SH-SY5Y (cell line): ENCODE data around the gene ZNF804B.

Experiments used
- GATA2 ChIP-seq: IDR thresholded peaks from 2 replicates; pipeline ENCODE4 v1.6.1; 2011; ENCODE audit warnings: mild to moderate bottlenecking, low read depth, low read length
- GATA3 ChIP-seq: IDR thresholded peaks from 2 replicates; pipeline ENCODE4 v1.6.1; 2011; ENCODE audit warnings: low read depth, mild to moderate bottlenecking, low read length, moderate library complexity

ZNF804B gene

DNA sequence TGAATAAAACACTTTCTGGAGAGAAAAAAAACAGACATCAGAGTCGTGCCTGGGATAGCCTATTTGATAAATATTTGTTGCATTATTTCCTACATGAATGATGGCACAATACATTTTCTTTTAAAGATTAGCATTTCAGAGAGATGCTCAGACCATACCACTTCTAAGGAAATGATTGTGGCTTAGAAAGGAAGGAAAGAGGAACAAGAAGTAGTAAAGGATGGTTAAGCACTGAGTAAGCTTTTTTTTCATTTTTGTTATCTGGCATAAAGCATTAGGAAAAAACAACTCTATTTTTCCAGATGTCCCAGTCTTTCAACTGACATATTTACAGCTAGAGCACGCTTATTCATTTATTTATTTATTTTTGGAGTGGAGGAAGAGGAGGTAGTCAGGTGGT is 294.9 kb downstream of the ZNF804B start:
- TF ChIP-seq GATA2, result no peak
- no peak for TF ChIP-seq GATA3

DNA sequence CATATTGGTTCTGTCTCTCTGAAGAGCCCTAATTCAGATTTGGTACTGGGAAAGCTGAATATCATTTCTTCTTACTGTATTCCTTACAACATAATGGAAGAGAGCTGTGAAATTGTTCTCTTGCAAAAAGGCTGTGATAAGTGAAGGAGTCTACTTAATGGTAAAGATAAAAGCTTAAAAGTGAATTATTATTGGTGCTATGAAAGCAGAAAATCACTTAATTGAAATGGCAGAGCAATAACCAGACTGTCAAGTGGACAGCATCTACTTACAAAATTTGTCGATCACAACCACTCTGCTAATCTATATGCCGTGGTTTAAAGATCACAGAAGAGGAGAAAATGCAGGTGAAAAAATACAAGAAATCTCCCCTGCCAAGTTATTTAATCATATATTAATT is 300.7 kb downstream of the ZNF804B start:
- TF ChIP-seq GATA2 (no peak), GATA3 (no peak)

DNA sequence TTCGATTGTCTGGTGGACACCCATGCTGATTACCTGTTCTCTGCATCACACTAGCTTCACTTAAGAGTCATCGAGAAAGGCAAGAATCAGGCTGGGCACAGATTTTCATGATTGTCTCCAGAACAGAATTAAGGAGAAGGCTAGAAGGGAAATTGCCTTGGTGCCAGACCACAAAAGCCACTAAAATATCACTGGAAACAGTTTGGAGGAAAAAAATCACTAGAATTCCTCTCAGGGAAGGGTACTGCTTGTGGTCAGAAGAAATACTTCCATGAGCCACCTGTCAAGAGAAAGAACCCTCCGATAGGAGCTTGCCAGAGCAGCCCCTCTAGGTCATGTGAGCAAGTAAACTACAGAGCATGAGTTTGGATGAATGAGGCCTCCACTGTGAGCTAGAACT is 305.3 kb downstream of the ZNF804B start:
- TF ChIP-seq GATA3 (no peak), GATA2 (no peak)

DNA sequence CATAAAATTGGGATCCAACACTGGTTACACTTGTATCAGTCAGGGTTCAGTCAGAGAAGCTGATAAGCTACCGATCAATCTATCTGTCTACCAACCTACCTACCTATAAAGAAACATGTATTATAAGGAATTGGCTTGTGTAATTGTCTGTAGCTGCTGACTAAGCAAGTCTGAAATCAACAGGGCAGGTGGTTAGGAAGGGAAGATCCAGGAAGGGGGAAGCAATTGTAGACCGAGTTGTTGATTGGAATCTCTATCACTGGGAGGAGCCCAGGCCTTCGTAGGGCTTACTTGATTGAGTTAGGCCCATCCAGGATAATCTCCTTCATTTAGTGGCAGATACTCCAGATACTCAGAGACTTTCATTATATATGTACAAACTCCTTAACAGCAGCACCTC is 307.5 kb downstream of the ZNF804B start:
- no peak for TF ChIP-seq GATA3
- no peak for TF ChIP-seq GATA2

DNA sequence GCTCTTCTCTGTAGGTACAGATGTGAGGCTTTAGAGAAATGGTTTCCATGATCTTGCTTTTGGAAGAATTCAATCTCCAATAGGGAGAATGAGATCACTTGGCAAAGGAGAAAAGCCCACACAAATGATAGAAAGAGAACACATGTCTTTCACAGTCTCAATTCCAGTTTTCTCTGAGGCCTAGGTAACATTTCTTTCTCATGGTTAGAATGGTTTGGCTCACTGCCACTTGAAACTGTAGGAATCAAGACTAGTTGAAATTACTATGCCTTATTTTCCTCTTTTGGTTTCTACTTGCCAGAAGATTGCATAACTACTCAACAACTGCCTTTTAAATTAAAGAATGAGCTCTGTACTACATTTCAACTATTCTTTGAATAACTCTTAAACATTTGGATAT is 312.6 kb downstream of the ZNF804B start:
- TF ChIP-seq GATA3 (no peak), GATA2 (no peak)

DNA sequence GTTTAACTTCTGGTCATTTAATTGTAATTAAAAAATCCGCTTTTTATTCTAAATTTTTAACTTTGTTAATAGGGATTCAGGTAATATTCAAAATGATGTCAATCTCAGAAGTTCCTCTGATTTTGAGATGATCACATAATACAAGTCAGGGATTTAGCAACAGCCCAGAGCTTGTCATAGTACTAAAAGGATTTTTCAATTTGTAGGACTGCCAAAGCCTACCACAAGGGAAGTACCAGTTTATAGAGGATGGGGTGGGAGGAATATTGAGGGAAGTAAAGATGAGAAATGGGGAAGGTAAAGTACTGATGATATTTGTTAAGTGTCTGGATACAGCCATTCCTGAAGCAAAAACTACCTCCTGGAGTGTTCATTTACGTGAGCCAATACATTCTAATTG is 314.3 kb downstream of the ZNF804B start:
- no peak for TF ChIP-seq GATA2
- no peak for TF ChIP-seq GATA3

DNA sequence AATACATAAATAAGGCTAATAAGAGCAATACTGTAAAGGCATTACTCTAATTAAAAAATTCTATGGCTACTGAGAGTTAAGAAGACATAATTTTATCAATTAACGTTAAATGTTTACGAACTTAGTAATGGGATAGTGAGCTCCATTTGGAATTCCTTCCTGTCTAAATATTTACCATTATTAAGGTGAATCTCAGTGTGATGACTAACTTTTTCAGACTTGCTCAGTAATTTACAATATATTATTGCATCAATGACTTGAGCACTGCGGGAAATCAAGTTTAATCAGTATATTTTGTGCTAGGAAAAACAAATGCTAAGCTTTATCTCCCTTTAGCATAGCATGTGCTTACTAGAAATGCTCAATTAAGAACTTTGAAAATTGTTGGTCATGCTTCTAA is 318.5 kb downstream of the ZNF804B start:
- no peak for TF ChIP-seq GATA3
- no peak for TF ChIP-seq GATA2

DNA sequence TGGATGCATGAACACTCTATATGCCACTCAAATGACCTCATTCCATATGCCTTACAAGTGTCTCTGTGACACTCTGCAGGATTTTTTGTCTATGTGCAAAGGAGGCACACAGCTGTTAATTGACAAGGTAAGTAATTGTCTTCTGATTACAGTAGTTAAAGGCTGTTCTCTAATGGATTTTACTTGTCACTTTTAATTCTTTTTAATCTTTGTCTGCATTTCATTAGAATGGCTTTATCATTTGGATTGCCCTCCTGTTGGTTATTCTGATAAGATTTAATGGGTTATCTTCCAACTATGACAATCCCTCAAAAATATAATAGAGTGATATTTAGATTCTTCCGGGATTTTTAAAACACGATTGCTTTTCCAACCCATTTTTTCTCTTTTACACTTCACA is 326.1 kb downstream of the ZNF804B start:
- TF ChIP-seq GATA2 (no peak; the same call in 1 of the 2 replicates), GATA3 (peak; percentile 79)

DNA sequence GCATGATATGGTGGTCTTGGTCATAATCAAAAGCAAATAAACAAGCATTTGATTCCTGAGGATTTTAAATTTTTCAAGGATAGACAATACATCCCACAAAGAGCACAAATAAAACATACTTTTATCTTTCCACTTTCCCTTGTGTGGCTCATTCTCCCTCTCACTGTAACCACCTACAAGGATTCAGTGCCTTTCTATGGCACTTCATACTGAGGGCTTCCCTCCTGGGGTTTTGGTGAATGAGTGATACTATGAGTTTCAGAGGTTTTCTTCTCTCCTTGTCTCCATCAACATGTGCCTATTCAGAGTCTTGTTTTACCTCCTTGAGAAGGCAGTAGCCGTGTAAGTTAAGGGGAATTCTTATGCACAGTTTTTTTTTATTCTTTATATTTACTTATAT is 332.1 kb downstream of the ZNF804B start:
- no peak for TF ChIP-seq GATA3
- TF ChIP-seq GATA2, result no peak

DNA sequence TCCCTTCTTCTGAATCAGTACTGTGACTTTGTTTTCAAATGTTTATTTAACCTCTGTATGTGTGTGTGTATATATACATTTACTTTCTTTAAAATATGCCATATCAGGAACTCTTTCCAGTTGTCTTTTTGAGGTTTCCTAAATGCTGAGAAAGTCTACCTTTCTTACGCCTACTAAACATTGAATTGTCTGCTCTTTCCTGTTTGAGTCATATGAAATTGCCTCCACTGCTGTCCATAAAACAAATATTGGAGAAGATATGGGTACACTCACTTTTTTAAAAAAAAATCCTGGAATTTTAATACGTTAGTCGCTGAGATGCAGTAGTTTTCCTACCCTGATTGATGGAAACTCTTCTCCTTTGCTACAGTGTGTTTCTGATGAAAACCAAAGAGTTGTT is 334.8 kb downstream of the ZNF804B start:
- no peak for TF ChIP-seq GATA3
- TF ChIP-seq GATA2, result no peak

DNA sequence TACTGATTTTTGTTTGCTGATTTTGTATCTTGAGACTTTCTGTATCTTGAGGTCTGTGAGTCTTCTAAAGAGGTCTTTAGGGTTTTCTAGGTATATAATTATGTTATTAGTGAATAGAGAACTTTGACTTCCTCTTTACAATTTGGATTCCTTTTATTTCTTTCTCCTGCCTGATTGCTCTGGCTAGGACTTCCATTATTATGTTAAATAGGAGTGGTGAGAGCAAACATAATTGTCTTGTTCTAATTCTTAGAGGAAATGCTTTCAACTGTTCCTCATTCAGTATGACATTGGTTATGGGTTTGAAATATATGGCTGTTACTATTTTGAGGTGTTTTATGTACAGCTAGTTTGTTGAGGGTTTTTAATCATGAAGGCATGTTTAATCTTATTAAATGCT is 344.1 kb downstream of the ZNF804B start:
- TF ChIP-seq GATA3 (no peak), GATA2 (no peak)

DNA sequence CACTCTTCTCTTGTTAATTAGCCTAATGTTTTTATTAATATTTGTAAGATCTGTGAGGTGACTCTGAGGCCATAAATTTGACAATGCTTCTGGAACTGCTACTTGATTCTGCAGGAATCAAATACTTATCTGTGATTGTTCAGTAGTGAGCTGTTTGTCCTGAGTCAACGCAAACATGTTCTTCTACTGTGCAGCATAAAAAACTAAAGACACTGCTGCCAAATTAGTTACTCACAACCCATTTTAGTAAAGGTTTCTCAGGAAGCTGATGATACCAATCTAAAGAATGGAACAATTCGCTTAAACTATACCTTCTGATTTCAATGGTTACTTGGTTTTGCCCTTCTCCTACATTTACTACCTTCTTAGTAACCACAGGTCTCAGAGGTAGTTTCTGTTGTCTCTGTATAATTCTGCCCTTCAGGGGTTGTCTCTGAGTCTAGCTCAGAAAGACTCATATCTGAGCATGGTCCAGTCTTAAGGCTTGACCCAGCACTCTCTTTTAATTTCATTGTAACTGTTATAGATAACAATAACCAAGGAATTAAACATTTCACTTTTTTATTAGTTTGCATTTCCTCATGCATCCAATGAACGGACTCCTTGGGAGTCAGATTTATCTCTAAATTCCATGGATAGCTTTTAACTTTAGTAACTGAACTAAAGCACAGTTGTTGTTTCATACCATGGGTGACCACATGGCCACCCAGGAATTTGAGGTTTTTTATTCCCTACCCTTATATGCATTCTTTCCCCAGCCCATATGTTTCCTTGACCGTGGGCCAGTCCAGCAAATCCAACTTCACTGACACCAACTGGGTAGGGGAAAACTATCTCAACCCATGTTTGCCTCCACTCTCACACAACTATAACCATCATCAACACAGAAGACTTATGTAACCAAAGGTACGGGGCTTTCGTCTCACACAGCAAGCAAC is 345.5 kb downstream of the ZNF804B start:
- TF ChIP-seq GATA3, result no peak
- TF ChIP-seq GATA2, result no peak

DNA sequence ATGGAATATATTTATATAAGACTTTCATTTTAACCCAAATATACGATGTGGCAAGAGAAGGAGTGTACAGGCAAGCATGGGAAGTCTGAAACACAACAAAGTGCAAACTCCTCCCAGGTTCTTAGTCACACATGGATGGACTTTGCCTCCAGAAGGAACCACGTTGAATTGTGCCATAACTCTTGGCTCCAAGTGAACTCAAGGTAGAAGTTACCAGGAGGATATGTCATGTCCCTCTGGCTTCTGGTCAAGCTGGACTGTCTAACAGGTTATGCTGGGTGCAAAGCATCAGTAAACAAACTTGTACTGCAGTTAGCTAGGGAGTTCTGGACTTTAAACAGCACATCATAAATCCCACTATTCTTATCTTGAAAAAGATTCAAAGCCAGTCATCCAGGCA is 364.4 kb downstream of the ZNF804B start:
- TF ChIP-seq GATA2, result no peak
- no peak for TF ChIP-seq GATA3

DNA sequence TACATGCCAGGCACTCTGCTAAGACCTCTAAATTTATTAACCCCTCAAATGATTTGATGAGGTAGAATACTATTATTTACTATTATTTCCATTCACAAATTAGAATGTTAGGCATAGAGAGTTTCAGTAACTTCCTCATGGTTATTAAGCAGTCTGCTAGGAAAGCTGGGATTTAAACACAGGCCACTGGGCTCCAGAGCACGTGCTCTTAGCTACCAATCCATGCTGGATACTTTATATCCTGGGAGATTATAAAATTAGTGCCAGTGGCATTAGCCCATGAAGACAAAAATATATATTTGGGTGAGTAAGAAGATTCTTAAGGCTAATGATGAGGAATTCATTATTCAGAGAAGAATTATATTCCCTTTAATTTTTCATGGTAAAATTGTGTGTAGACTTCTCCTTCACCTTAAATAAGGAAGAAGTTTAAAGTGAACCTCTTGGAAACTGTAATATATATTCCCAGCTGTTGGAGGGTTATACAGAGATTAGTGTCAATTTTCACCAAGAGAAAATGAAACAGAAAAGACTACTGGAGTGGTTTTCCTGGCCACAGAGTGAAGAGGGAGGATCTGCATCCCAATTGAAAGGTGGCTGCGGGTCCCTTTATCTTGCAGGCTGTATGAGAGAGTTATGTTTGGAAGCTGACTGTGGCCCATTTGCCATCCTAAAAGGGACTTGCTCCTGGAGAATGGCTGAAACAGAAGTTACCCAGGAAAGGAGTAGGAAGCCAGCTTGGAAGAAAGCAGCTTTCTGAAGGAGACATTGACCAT is 370.3 kb downstream of the ZNF804B start:
- no peak for TF ChIP-seq GATA3
- TF ChIP-seq GATA2, result no peak

DNA sequence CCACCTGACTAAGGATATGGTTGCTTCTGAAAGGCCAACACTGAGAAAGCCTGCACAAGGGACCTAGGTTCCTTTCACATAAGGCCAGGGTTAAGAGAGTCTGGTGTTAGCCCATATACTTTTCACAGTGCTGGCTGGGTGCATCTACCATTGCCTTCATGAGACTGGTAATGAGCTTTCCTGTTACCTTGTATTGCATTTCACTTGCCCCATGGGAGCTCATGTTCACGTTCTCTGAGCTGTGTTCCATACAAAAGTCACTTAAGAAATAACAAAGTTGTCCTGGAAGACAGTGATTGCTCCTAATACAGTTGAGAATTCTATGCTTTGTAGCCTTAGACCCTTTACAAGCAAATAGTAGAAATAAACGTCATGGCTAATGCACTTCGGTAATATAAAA is 373.9 kb downstream of the ZNF804B start:
- TF ChIP-seq GATA2 (no peak), GATA3 (no peak)
